ENCODE measurements around the gene MMAB.
A peak's percentile ranks its signal among the peaks of the same experiment; 100 is the strongest.

Gene MMAB

DNA sequence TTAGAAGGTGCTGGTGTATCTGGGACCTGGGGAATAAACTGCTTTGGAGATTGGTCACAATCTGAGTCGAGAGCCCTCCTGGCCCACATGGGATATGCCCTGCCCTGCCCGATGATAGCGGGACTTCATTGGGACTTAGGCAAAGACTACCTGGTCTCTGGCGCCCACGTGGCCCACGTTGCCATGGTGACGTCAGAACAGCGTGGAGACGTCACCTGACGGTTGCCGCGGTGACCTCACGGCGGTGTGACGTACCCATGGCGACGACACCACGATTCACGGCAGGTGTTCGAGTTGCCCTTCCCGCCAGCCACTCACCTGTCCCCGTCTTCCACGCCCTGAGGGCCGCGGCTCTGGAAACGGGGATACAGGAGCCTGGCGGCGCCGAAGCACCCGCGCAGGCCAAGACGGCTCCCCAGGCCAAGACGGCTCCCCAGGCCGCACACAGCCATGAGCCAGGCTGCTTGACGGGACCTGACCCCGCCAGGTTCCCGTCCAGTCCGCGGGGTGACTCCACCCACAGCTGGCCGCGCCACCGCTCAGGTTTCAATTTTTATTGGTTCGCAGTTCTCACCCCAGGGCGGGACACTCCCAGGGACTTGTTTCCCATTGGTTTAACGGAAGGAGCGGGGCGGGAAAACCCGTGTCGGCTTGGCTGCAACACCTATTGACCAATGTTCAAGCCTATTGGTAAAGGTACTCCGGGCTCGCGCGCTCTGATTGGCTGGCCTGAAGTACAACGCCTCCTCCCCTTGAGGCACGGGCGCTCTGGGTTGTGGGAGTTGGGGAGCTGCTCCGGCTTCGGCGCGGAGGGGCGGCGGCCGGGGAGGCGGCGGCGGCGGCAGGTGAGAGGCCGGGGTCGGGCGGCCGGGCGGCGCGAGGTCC lies at the start of gene MMAB, which contains the start of gene MVK:
TSS of gene MMAB (minus strand) at position 476 of the 885 bp plus-strand sequence. CDS start at position 452, 24 bp downstream.
TSS of gene MVK (plus strand) at position 766 of the 885 bp plus-strand sequence. CDS start 1,029 bp downstream, outside the sequence.
- no peaks in the 10 kb centered on the region for H3K27me3 Mint-ChIP-seq
- peaks cover 40% of the 10 kb centered on the region for H3K4me1 Mint-ChIP-seq (ENCODE audit: low read depth)
- H3K4me3 Mint-ChIP-seq, result peak within 1 kb of the TSS; percentile 89
- peaks cover 74% of the 10 kb centered on the region for H3K36me3 Mint-ChIP-seq (ENCODE audit: low read depth)
- H3K9me3 Mint-ChIP-seq, result no peaks in the 10 kb centered on the region
- H3K27ac Mint-ChIP-seq, result peak within 1 kb of the TSS; percentile 89
- intact Hi-C loops (cut with micrococcal nuclease), result no loop called here

DNA sequence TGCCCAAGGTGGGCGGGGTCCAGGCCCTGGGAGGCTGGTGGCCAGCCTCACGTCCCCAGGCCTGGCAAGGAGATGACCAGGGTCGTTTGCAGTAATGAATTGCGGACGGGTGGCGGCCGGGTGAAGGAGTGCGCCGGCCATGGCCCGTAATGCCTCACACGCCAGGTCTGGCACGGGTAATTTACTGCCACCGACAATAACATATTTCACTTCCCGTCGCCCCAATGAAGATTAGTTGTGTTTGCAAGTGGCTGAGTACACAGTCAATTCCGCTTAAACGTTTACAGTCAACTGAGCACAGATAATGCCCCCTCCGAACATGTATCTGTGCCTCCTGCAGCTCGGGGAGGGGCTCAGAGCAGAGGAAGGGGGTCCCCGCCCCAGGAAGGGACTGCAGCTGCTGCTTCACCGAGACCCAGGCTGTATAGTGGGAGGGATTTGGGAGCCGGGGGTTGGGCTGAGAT lies 48.6 kb upstream of the MMAB start:
- Mint-ChIP-seq H3K4me3 (no peak overlapping the region), H3K27ac (no peak overlapping the region), H3K4me1 (ENCODE audit: low read depth) (no peaks in the 10 kb centered on the region), H3K36me3 (ENCODE audit: low read depth) (no peaks in the 10 kb centered on the region), H3K9me3 (no peaks in the 10 kb centered on the region), H3K27me3 (peaks cover 29% of the 10 kb centered on the region)
- intact Hi-C loops (cut with micrococcal nuclease), result no loop called here

DNA sequence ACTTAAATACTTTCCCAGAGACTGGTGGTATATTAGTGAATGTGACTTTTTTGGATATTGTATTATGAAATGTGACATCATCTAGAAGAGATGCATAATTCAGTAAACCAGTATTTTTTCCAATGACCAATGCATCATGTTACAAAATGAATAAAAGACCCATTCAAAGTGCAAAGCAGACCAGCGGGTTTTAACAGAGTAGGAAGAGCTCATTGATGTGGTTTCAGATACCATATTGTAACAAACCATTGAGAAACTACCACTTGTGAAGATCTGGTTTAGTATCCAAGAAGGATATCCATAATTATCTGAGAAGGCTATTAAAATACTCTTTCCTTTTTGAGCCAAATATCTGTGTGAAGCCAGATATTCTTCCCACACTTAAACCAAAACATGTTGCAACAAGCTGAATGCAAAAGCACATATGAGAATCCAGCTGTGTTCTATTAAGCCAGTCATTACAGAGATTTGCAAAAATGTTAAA lies 47.9 kb upstream of the MMAB start:
- H3K9me3 Mint-ChIP-seq, result no peaks in the 10 kb centered on the region
- peaks cover 32% of the 10 kb centered on the region for H3K27me3 Mint-ChIP-seq
- H3K36me3 Mint-ChIP-seq (ENCODE audit: low read depth), result no peaks in the 10 kb centered on the region
- intact Hi-C loops (cut with micrococcal nuclease), result no loop called here
- H3K4me1 Mint-ChIP-seq (ENCODE audit: low read depth), result no peaks in the 10 kb centered on the region
- H3K4me3 Mint-ChIP-seq, result no peak overlapping the region
- no peak overlapping the region for H3K27ac Mint-ChIP-seq

DNA sequence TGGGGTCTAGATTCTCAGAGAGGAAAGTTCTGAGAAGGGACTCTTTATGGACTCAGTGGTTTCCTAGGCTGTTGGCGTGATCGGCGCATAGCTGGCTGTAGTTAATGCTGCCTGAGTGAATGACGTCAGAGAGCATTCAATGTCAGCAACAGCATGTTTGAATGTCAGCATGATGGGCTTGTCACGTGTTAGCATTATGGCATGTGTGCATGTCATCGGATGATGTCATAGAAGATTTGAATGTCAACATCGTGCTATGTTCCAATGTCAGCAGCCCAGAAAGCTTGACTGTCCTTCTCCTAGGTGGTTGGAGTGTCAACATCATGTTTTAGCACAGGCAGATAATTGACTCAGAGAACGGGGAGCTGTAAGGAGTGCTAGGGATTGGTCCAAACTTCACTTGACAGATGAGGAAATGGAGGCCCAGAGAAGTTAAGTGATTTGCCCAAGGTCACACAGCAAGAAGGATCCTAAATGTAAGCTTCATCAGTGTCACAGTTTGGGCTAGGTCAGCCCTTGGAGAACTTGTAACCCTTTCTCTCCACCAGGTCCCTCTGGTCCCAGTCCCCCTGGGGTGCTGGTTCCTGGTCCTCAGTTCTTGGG lies 45.8 kb upstream of the MMAB start:
- no peaks in the 10 kb centered on the region for H3K4me1 Mint-ChIP-seq (ENCODE audit: low read depth)
- H3K27ac Mint-ChIP-seq, result no peak overlapping the region
- no peak overlapping the region for H3K4me3 Mint-ChIP-seq
- H3K27me3 Mint-ChIP-seq, result peaks cover 39% of the 10 kb centered on the region
- no peaks in the 10 kb centered on the region for H3K36me3 Mint-ChIP-seq (ENCODE audit: low read depth)
- no peaks in the 10 kb centered on the region for H3K9me3 Mint-ChIP-seq
- intact Hi-C loops (cut with micrococcal nuclease), result no loop called here

DNA sequence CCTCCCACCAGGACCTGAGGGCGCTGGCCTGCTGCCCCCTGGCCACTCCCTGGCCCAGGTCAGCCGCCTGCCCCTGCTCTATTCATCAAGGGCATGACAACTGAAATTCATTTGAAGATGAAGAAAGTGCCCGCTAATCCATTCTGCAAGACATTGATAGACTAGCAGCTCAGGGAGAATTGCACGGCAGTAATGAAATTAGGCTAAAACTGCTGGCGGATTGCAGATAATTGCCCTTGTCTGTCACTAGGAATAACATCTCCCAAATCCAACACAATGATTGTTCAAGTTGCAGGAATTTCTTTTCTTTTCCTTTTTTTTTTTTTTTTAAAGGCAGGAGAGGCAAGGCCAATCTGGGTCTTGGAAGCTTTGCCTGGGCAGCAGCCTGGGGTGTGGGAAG lies 44.8 kb upstream of the MMAB start:
- Mint-ChIP-seq H3K4me1 (ENCODE audit: low read depth) (no peaks in the 10 kb centered on the region), H3K27ac (no peak overlapping the region), H3K9me3 (no peaks in the 10 kb centered on the region), H3K4me3 (no peak overlapping the region), H3K27me3 (peaks cover 40% of the 10 kb centered on the region), H3K36me3 (ENCODE audit: low read depth) (no peaks in the 10 kb centered on the region)
- intact Hi-C loops (cut with micrococcal nuclease), result no loop called here

DNA sequence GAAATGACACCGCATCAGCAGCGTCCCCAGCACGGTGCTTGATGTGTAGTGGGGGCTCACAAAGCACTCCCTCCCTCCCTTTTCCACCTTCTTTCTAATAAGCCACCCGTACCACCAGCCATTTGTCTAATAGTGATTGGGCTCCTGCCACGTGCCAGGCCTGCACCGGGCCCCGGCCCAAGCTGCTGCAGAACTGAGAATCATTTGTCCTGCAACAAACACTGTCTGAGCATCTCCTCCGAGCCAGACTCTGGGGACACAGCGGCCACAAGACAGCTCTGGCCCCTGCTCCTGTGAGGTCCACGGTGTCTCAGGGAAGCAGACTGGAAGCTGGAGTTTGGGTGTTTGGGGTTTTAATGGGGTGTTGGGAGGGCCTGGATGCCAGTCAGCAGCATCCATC lies 44.2 kb upstream of the MMAB start:
- H3K4me1 Mint-ChIP-seq (ENCODE audit: low read depth), result no peaks in the 10 kb centered on the region
- H3K36me3 Mint-ChIP-seq (ENCODE audit: low read depth), result no peaks in the 10 kb centered on the region
- intact Hi-C loops (cut with micrococcal nuclease), result no loop called here
- no peak overlapping the region for H3K4me3 Mint-ChIP-seq
- no peak overlapping the region for H3K27ac Mint-ChIP-seq
- peaks cover 36% of the 10 kb centered on the region for H3K27me3 Mint-ChIP-seq
- H3K9me3 Mint-ChIP-seq, result no peaks in the 10 kb centered on the region

DNA sequence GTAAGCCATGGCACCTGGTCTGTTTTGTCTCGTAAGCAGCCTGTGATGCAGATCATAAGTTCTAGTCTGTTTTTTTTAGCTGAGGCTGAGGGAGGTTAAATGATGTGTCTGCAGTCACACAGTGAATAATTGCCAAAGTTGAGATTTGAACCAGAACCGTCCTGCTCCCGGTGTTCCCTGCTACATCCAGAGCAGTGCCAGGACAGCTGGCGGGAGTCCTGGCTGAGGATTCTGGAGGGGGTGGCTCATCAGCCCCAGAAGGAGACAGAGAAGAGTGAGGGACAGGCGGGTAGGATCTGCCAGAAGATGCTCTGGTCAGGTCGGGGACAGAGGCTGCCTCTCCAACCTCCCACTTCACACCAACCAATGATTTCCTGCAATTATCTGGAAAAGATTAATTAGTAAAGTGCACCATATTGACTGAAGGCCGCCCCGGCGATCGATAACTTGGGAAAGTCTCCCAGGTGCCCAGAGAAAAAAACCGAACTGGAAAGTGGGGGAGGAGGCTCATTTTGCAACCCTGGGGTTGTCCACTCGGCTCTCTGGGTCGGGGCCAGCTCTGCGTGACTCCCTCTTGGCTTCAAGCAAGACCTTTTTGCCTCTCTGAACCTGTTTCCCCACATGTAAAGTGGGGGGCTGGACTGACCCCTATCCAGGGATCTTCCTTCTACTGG lies 42.4 kb upstream of the MMAB start:
- Mint-ChIP-seq H3K9me3 (no peaks in the 10 kb centered on the region), H3K4me1 (ENCODE audit: low read depth) (no peaks in the 10 kb centered on the region), H3K4me3 (no peak overlapping the region), H3K27me3 (peaks cover 25% of the 10 kb centered on the region), H3K27ac (no peak overlapping the region), H3K36me3 (ENCODE audit: low read depth) (no peaks in the 10 kb centered on the region)
- intact Hi-C loops (cut with micrococcal nuclease), result no loop called here

DNA sequence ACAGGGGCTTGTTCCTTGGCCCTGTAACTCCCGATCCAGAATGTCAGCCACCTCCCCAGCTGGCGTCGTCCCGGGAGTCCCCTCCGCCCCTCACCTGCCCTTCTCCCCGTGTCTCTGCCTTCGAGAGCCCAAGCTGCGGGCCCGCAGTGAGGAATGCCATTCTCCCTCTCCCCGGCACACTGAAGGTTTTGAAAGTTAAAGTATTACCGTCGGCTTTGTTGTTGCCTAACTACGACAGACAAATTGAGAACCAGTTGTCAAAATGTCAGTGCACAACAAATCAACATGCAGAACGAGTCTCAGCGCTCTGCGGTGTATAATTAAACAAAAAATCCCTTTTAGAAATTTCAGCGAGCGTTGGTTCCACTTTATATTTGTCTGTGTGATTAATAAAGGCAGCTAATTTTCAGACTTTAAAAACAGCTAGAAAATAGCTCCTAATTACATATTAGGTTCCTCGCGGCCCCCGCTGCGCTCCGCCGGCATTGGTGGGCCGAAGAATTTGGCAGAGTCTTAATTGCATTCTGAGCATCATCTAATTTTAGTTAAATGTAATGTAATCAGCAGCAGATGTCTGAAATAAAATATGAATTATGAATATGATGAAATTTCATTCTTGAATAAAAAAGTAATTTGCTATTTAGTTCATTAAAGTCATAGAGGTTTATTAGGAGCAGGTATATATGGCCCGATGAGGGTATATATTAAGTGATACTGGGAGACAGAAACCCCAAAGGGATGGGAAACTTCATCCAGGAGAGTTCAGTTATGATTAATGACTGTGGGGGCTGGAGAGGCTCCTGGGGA lies 40.5 kb upstream of the MMAB start:
- intact Hi-C loops (cut with micrococcal nuclease), result no loop called here
- no peaks in the 10 kb centered on the region for H3K4me1 Mint-ChIP-seq (ENCODE audit: low read depth)
- peaks cover 31% of the 10 kb centered on the region for H3K27me3 Mint-ChIP-seq
- H3K4me3 Mint-ChIP-seq, result no peak overlapping the region
- no peak overlapping the region for H3K27ac Mint-ChIP-seq
- no peaks in the 10 kb centered on the region for H3K9me3 Mint-ChIP-seq
- H3K36me3 Mint-ChIP-seq (ENCODE audit: low read depth), result no peaks in the 10 kb centered on the region

DNA sequence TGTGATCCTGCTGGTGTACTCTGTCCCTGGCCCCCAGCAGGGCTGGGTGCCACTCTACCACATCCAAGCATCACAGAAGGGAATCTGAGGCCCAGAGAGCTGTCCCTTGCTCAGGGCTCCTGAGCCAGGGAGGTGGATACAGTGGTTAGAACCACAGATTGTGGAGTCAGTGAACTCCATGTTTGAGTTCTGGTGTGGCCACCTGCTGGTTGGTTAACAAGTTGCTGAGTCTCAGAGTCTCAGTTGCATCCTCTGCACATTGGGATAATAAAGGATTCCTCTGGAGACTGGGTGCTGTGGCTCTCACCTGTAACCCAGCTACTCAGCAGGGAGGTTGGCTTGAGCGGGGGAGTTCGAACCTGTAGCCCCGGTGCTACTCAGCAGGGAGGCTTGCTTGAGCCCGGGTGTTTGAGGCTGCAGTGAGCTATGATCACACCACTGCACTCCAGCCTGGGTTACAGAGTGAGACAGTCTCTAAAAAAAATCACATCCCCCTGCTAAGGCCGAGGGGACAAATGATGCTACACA lies 39.7 kb upstream of the MMAB start:
- no peaks in the 10 kb centered on the region for H3K36me3 Mint-ChIP-seq (ENCODE audit: low read depth)
- peaks cover 34% of the 10 kb centered on the region for H3K27me3 Mint-ChIP-seq
- H3K4me3 Mint-ChIP-seq, result no peak overlapping the region
- H3K9me3 Mint-ChIP-seq, result no peaks in the 10 kb centered on the region
- H3K27ac Mint-ChIP-seq, result no peak overlapping the region
- intact Hi-C loops (cut with micrococcal nuclease), result no loop called here
- no peaks in the 10 kb centered on the region for H3K4me1 Mint-ChIP-seq (ENCODE audit: low read depth)

DNA sequence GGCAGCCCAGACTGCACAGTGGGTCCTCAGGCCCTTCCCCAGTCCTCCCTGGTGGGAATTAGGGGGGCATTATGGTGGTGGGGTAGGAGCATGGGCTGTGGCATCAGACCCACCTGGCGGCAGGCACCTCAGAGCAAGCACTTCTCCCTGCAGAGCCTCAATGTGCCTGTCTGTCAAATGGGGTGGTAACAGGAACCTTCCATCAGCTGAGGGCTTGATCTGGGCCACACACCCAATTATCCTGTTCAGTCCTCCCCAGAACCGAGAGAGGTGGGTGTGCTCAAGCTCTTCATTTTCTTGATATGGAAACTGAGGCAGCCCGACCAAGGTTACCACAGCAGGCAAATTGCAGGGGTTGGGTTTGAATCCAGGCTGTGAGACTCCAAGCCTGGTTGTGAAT lies 38.7 kb upstream of the MMAB start:
- intact Hi-C loops (cut with micrococcal nuclease), result no loop called here
- H3K27ac Mint-ChIP-seq, result no peak overlapping the region
- no peak overlapping the region for H3K4me3 Mint-ChIP-seq
- no peaks in the 10 kb centered on the region for H3K36me3 Mint-ChIP-seq (ENCODE audit: low read depth)
- H3K27me3 Mint-ChIP-seq, result peaks cover 37% of the 10 kb centered on the region
- no peaks in the 10 kb centered on the region for H3K9me3 Mint-ChIP-seq
- no peaks in the 10 kb centered on the region for H3K4me1 Mint-ChIP-seq (ENCODE audit: low read depth)

DNA sequence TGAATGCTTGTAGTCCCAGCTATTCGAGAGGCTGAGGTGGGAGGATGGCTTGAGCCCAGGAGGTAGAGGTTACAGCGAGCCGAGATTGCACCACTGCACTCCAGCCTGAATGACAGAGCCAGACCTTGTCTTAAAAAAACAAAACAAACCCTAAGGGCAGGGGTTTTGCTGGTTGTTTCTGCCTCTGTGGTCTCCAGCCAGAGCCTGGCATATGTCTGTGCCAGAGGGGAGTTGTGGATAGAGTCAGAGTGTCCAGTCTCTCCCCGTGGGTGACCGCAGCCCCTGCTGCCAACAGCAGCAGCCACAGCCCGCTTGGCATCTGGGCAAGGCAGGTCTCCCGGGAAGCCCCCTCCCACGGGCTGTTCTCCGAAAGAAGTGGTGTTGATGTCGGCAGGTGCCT lies 37.9 kb upstream of the MMAB start:
- peaks cover 40% of the 10 kb centered on the region for H3K27me3 Mint-ChIP-seq
- no peak overlapping the region for H3K4me3 Mint-ChIP-seq
- no peaks in the 10 kb centered on the region for H3K36me3 Mint-ChIP-seq (ENCODE audit: low read depth)
- no peak overlapping the region for H3K27ac Mint-ChIP-seq
- H3K4me1 Mint-ChIP-seq (ENCODE audit: low read depth), result no peaks in the 10 kb centered on the region
- intact Hi-C loops (cut with micrococcal nuclease), result no loop called here
- no peaks in the 10 kb centered on the region for H3K9me3 Mint-ChIP-seq

DNA sequence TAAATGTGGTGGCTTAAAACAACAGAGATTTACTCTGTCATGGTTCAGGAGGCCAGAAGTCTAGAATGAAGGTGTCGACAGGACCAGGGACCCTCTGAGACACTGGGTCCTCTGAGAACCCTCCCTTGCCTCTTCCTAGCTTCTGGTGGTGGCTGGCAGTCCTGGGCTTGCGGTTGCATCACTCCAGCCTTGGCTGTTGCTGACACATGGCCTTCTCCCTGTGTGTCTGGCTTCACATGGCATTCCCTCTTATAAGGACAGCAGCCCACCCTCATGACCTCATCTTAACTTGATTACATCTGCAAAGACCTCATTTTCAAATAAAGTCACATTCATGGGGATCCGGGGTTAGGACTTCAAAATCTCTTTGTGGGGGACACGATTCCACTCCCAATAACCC lies 37.2 kb upstream of the MMAB start:
- Mint-ChIP-seq H3K27ac (no peak overlapping the region), H3K4me3 (no peak overlapping the region), H3K4me1 (ENCODE audit: low read depth) (no peaks in the 10 kb centered on the region), H3K27me3 (peaks cover 40% of the 10 kb centered on the region), H3K9me3 (no peaks in the 10 kb centered on the region), H3K36me3 (ENCODE audit: low read depth) (no peaks in the 10 kb centered on the region)
- intact Hi-C loops (cut with micrococcal nuclease), result no loop called here

DNA sequence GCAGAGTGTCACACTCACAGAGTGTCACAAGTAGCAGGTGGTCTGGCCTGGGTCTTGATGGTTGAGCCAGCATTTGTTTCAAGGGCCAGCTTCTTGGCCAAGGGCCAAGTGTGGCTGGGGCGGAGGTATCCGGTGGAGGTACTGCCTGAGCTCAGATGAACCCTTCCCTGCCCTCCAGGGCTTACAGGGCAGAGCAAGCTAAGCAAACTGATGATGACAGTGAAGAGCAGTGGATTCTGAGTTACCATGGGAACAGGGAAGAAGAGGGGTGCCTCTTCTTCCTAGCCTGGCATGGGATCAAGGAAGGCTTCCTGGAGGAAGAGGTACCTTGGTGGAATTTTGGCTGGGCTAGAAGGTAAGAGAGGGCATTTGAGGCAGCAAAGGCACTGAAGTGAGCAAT lies 36.0 kb upstream of the MMAB start:
- intact Hi-C loops (cut with micrococcal nuclease), result no loop called here
- no peak overlapping the region for H3K27ac Mint-ChIP-seq
- no peak overlapping the region for H3K4me3 Mint-ChIP-seq
- H3K9me3 Mint-ChIP-seq, result no peaks in the 10 kb centered on the region
- peaks cover 41% of the 10 kb centered on the region for H3K27me3 Mint-ChIP-seq
- no peaks in the 10 kb centered on the region for H3K4me1 Mint-ChIP-seq (ENCODE audit: low read depth)
- H3K36me3 Mint-ChIP-seq (ENCODE audit: low read depth), result no peaks in the 10 kb centered on the region

Measured in dendritic cell treated with granulocyte-macrophage colony-stimulating factor and Interleukin-4, amounts not matched to agents 40 ng/mL and 50 ng/mL, for 4 days (primary cell).